Measurements from ENCODE around the gene HDGFL2.

Gene HDGFL2

DNA sequence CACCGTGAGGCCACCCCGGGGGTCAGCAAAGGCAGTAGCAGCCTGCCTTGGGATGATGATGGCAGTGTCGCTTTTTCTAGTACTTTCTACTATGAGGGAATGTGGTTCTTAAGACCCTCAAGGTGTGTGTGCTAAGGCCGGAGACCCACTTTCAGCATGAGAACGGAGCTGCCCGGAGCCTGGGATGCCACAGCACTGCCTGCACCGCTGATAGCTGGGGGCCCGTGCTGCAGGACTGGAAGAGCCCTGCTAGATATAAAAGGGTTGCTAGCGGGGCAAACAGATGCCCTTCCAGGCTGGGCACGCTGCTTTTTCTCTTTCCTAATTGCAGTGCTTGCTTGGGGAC is 31.7 kb downstream of the HDGFL2 start:
- TF ChIP-seq, protein P1, sequence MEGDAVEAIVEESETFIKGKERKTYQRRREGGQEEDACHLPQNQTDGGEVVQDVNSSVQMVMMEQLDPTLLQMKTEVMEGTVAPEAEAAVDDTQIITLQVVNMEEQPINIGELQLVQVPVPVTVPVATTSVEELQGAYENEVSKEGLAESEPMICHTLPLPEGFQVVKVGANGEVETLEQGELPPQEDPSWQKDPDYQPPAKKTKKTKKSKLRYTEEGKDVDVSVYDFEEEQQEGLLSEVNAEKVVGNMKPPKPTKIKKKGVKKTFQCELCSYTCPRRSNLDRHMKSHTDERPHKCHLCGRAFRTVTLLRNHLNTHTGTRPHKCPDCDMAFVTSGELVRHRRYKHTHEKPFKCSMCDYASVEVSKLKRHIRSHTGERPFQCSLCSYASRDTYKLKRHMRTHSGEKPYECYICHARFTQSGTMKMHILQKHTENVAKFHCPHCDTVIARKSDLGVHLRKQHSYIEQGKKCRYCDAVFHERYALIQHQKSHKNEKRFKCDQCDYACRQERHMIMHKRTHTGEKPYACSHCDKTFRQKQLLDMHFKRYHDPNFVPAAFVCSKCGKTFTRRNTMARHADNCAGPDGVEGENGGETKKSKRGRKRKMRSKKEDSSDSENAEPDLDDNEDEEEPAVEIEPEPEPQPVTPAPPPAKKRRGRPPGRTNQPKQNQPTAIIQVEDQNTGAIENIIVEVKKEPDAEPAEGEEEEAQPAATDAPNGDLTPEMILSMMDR (IDR thresholded peaks at IDR 0.05), result no peak
- Histone ChIP-seq H3K9me3 (no peaks in the 10 kb centered on the region), H3K36me3 (peaks cover 23 to 73% (median 58%) of the 10 kb centered on the region in 3 donors), H3K27me3 (no peaks in the 10 kb centered on the region), H3K4me3 (no peak overlapping the region), H3K27ac (no peak overlapping the region), H3K4me1 (no peaks in the 10 kb centered on the region)
- intact Hi-C loops (cut with DNase I; ENCODE audit: low total_unique reads), result no loop called here
- no peak for DNase-seq

DNA sequence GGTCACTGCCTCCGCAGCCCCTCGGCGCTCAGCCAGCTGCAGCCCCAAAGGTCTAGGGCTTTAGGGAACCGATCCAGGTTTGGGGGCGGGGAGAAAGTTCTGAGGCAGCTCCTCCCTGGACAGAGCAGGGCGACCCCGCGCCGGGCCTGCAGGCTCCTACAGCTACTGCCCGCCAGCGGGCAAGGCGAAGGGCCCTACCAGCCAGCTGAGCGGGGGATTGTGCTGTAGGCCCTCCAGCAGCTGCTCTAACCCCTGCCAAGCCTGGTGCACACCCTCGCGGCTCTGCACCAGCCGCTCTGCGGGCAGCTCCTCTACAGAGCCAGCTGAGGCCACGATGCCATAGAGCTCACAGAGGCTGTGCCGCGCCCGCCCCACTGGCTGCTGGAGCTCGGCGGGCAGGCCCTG is 32.2 kb downstream of the HDGFL2 start:
- intact Hi-C loops (cut with DNase I; ENCODE audit: low total_unique reads), result no loop called here
- H3K27me3 ChIP-seq, result no peaks in the 10 kb centered on the region
- TF ChIP-seq, protein P1 (IDR thresholded peaks at IDR 0.05), result no peak
- DNase-seq, result no peak
- H3K27ac ChIP-seq, result no peak overlapping the region
- H3K4me3 ChIP-seq, result no peak overlapping the region
- H3K9me3 ChIP-seq, result no peaks in the 10 kb centered on the region
- H3K36me3 ChIP-seq, result peaks cover 18 to 68% (median 53%) of the 10 kb centered on the region in 3 donors
- no peaks in the 10 kb centered on the region for H3K4me1 ChIP-seq

DNA sequence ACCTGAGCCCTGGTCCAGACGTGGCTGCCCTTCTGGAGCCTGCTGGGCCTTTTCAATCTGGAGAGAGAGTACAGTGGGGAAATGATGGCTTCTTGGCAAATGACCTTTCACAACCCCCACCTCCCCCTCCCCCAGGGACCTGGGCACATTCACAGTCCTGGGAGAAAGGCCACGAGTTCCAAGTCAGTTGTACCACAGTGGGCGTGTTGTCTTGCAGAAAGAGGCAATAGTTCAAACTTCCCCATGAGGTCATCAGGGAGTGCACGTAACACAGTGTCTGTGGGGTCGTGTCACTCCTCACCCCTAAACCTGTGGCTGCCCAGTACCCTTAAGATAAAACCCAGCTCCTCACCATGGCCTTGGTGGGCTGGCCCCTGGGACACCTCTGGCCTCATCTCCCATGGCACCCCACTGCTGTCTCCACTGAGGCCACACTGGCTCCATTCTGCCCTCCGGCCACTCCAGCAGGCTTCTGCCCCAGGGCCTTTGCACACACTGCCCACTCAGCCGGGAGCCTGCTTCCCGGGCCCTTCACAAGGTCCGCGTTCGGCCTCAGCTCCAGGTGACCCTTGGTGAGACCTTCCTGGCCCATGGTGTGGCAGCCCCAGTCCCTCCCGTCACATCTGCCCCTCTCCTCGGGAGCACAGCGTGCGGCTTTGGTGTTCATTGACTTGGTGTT is 32.9 kb downstream of the HDGFL2 start:
- no peak overlapping the region for H3K27ac ChIP-seq
- TF ChIP-seq, protein P1 (IDR thresholded peaks at IDR 0.05), result no peak
- no peak overlapping the region for H3K4me3 ChIP-seq
- intact Hi-C loops (cut with DNase I; ENCODE audit: low total_unique reads), result no loop called here
- peaks cover 11 to 61% (median 48%) of the 10 kb centered on the region in 3 donors for H3K36me3 ChIP-seq
- H3K9me3 ChIP-seq, result no peaks in the 10 kb centered on the region
- H3K4me1 ChIP-seq, result no peaks in the 10 kb centered on the region
- no peaks in the 10 kb centered on the region for H3K27me3 ChIP-seq
- DNase-seq, result no peak

DNA sequence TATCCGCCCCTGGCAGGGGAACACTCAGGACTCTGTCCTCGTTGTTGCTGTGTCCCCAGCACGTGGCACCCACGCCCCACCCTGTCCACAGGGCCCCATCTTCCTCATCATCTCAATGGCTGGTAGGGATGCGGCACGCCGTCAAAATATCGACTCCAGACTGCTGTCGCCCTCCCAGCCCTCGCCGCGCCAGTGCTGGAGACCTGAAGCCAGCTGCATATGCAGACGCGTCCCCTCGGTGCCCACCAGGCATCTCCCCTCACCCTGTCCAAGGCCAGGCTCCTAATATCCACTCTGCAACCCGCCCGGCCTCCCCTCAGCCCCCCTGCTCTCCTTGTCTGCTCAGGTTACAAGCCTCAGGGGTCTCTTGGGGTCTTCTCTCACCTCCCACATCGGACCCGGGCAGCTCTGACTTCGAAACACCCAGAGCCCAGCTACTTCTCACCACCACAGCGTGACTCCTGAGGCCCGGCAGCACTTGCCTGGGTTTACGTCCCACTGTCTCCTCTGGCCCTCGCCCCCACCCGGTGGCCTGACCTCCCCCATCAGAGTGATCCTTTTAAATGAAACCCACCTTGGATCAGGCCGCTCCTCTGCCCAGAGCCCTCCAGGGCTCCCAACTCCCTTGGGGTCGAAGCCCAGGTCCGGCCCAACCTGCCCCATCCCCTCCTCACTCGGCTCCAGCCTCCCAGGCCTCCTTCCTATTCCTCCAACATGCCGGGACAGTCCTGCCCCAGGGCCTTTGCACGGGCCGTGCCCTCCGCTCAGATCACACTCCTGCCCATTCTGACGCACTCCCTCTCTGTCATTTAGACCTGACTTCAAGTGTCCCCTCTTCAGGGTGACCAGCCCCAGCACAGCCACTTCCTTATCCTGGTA is 33.7 kb downstream of the HDGFL2 start:
- Histone ChIP-seq H3K27ac (no peak overlapping the region), H3K4me1 (no peaks in the 10 kb centered on the region), H3K9me3 (no peaks in the 10 kb centered on the region), H3K27me3 (no peaks in the 10 kb centered on the region), H3K4me3 (no peak overlapping the region), H3K36me3 (peaks cover 10 to 53% (median 40%) of the 10 kb centered on the region in 3 donors)
- no peak for DNase-seq
- TF ChIP-seq, protein P1 (IDR thresholded peaks at IDR 0.05), result no peak
- intact Hi-C loops (cut with DNase I; ENCODE audit: low total_unique reads), result no loop called here

DNA sequence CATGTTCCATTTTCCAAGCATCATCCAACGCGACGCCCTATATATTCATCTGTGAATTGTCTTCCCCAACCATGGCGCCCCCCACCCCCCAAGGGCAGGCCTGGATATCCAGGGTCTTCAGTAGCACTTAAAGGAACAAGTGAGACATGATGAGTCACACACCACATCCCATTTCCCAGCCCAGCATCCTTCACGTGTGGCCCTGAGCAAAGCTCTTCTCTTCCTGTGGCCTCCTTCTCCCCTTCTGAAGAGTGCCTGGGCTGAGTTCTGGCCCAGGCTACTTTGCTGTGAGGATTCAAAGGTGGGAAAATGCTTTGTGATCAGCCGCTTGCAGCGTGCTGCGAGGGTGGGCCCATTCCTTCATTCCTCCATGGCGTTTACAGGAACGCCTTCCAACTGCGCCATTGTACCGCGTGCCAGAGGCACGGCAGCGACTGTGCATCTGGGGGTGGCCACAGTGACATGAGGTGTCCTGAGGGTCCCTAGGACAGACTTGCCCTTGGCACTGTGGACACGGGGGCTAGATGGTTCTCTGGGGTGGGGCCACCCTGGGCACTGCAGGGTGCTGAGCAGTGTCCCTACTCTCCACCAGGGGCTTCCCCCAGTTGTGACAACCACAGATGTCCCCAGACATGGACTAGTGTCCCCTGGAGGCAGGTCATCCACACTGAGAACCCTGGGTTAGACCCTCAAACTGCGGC is 34.5 kb downstream of the HDGFL2 start:
- no peaks in the 10 kb centered on the region for H3K4me1 ChIP-seq
- no peak overlapping the region for H3K4me3 ChIP-seq
- intact Hi-C loops (cut with DNase I; ENCODE audit: low total_unique reads), result no loop called here
- no peaks in the 10 kb centered on the region for H3K27me3 ChIP-seq
- peaks cover 2 to 45% (median 32%) of the 10 kb centered on the region in 3 donors for H3K36me3 ChIP-seq
- H3K27ac ChIP-seq, result no peak overlapping the region
- no peak for DNase-seq
- no peaks in the 10 kb centered on the region for H3K9me3 ChIP-seq
- TF ChIP-seq, protein P1 (IDR thresholded peaks at IDR 0.05), result no peak

Measured in tibial artery (tissue), 4 donors.